Fibroblast of skin of abdomen (primary cell): ENCODE data around the gene SMPD4. TPM values are rescaled to one million over a fixed set of nuclear protein-coding genes. Genes with fewer than 3 reads are reported as not detected.
"Not testable (repeated sequence)": the region's sequence is repeated elsewhere in the genome, so short reads cannot be mapped to it uniquely, and the experiment has no call there.

ENCODE experiments used
- DNase-seq: peaks from one replicate; pipeline ENCODE4 v3.0.0-alpha.2; 2013
- polyA plus RNA-seq, 2 experiments: library from polyadenylated mRNA; unstranded; fragments of 120-200 nt; gene quantifications; one replicate each; pipeline ENCODE4 v1.2.1, GENCODE V29; 2013; ENCODE audit not compliant: insufficient read length in 2 of 2

SMPD4 gene
- 53.4 TPM for polyA plus RNA-seq (2013, experiment 1 of 2; ENCODE audit: insufficient read length)
- polyA plus RNA-seq (2013, experiment 2 of 2; ENCODE audit: insufficient read length) = 53.0 TPM

DNA sequence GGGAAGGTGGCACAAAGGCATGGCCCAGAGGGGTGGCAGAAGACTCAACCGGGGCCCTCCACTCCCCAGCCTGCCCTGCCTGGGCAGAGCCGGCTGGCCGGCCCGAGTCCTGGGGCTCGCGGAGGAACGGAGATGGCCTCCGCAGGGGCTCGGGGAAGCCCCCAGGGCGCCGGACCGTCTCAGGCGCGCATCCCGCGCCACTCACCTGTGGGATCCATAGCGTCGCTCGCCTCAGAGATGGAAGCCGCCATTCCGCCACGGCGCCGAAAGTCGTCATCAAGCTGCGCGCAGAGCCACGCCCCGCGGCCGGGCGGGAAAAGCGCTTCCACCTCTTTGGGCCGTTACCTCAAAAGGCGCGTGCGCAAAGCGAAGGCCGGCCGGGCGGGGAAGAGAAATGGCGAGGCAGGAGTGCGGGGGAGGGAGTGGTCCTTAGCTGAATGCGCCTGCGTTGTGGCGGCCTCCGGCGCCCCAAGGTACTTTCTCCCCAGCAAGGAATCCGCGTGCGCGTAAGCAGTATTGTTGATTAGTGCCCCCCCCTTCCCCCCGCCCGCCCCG lies at the start of gene SMPD4:
TSS of gene SMPD4 (minus strand) at position 278 of the 555 bp plus-strand sequence. CDS start 5,010 bp downstream, outside the sequence.
- peak; percentile 97 for DNase-seq

DNA sequence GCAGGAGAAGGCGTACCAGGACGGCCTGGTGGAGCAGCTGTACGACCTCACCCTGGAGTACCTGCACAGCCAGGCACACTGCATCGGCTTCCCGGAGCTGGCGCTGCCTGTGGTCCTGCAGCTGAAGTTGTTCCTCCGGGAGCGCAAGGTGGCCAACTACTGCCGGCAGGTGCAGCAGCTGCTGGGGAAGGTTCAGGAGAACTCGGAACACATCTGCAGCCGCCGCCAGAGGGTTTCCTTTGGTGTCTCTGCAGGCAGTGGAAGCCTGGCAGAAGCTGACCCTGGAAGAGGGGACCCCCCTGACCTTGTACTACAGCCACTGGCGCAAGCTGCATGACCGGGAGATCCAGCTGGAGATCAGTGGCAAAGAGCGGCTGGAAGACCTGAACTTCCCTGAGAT lies 49.5 kb upstream of the SMPD4 start:
- DNase-seq = not testable (repeated sequence)

- DNase-seq = not testable (repeated sequence)
Observed at GRCh38 chr2:130230376-130230775, 49.0 kb upstream of the SMPD4 start.

DNA sequence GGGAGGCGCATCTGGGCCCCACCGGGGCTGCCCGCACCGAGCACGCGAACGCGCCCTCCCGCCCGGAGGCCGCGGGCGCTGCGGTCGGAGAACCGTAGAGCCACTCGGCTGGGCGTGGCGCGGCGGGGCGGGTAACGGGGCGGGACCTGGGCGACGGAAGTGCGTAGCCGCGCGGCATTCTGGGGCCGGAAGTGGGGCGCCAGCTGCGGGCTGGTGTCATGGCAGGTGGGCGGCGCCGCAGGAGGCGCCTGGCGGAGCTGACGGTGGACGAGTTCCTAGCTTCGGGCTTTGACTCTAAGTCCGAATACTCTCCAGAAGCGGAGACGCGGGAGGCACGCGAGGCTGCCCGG lies 47.7 kb upstream of the SMPD4 start:
- DNase-seq = peak; percentile 47

DNA sequence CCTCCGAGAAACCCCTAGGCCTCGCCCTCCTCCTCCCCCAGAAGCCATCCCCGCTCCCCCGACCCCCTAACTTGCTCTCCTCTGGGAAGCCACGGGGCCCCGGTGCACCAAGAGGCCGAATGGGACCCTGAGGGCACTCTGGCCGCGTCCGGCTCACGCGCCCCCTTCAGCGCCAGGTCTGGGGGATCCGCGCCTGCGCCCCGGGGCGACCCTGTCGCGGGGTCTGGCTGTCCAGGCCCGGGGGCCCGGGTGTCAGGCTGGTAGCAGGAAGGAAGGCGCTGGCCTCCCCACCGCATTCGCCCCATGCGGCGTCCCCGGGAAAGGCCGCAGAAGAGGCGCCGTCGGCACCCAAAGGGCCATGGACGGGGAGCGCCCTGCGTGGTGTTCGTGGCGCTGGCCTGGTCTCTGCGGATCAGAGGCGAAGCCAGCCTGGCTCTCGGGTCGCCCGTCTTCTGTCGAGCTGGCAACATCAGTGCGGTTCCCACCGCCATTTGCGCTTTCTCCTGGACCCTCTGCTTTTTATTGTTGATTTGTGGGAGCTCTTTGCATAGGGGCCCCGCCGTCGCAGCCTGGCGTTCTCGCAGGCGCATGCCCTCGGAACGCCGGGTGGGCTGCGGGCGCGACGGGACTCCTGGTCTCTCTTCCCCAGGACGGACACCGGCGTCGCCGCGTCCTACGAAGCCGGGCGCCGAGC lies 47.2 kb upstream of the SMPD4 start:
- DNase-seq = not testable (repeated sequence)

DNA sequence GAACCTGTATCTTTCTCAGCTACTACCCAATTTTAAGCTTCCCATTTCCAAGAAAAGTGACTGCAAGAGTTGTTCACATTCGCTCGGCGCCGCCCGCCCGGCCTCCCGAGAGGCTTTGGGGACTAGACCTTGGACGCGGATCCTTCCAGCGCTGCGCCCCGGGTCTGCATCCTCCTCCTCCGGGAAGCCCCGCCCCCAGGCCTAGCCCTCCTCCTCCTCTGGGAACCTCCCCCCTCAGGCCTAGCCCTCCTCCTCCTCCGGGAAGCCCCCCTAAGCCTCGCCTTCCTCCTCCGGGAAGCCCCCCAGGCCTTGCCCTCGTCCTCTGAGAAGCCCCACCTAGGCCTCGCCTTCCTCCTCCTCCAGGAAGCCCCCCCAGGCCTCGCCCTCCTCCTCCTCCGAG lies 46.6 kb upstream of the SMPD4 start:
- DNase-seq = not testable (repeated sequence)

GRCh38 chr2:130222523-130222922 lies 41.1 kb upstream of the SMPD4 start:
- not testable (repeated sequence) for DNase-seq

DNA sequence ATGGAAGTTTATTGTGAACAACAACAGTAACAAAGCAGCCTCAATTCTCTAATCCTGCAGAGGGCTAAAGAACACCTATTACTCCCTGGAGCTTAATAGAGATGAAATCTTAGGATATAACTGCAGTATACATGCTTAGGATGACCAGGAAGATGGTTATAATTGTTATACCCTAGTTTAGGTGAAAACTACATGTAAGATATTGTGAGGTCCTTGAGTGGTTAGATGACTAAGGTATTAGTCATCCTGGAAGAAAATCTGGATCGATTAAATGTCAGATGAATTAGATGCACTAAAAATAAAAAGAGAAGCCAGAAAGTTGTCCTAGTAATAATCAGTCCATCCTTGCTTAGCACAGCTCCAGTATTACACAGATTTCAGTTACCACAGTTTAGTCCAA lies 39.1 kb upstream of the SMPD4 start:
- not testable (repeated sequence) for DNase-seq

DNA sequence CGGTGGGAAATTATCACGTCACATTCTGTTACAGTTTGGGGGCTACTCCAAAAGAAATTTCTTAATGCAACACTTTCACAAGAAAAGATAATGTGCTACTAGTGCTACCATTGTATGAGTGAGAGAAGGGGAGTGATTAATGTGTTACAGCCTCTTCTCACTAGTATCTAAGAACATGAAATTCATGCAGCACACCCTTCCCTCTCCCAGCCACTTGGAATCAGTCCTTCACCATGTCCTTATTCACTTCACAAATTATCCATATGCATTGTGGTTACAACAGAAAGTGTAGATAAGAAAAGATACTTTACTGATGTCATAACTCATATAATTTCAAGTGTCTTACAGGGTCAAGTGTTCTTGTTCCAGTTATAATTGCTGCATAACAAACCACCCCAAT lies 37.7 kb upstream of the SMPD4 start:
- DNase-seq = not testable (repeated sequence)

DNA sequence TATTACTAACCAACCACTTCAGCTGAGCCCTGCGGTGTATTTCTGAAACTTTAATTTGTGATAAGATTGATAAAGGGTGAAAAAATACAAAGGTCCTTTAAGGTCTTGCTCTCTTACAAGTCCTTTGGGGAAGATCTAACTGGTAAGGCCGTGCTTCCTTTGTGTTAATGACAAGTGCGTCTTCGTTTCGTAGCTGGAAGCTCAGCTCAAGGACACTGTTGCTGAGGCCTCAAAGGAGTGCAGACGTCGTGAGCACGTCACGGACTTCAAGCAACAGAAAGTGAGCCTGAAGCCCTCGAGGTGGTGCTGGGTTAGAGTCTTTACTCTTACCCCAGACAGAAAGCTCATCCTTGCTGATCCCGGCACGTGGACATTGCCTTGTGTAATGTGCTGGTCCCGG lies 25.6 kb upstream of the SMPD4 start:
- DNase-seq = not testable (repeated sequence)

- not testable (repeated sequence) for DNase-seq
Observed at GRCh38 chr2:130203150-130203549, 21.7 kb upstream of the SMPD4 start.

GRCh38 chr2:130202518-130202917 lies 21.1 kb upstream of the SMPD4 start:
- DNase-seq = not testable (repeated sequence)

GRCh38 chr2:130198343-130198742 lies 16.9 kb upstream of the SMPD4 start, which contains the start of gene TUBA3E:
TSS of gene TUBA3E (minus strand) at chr2:130198439. CDS start at chr2:130198360, 79 bp downstream.
- no peak for DNase-seq

DNA sequence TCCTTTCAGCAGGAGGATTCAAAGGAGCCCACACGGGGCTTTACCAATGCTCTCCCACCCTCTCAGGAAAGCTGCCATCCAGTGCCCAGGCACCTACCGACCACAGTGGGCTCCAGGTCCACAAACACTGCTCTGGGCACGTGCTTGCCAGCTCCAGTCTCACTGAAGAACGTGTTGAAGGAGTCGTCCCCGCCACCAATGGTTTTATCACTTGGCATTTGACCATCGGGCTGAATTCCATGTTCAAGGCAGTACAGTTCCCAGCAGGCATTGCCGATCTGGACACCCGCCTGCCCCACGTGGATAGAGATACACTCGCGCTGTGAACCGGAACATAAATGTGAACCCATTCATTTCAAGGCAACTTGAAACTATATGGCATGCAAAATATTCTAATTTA lies 14.7 kb upstream of the SMPD4 start:
- DNase-seq = not testable (repeated sequence)

DNA sequence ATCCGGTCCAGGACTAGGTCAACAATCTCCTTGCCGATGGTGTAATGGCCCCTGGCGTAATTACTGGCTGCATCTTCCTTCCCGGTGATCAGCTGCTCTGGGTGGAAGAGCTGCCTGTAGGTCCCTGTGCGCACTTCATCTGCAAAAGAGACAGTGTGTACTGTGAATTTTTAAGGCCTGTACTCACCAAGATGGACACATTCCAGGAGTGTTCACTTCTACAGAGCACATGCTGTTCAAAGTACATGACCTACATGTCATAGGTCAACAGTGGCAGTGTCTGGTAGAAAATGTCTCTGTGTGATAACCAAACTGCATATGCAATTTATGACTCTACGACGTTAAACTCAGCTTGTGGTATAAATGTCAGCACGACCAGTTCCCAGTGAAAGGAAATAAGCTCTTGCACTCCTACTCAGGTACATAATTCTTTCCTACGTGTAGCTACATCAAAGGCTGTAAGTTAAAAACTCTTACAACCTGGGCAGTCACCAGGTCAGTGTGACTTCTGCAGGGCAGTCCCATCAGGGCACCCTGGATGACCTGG lies 13.8 kb upstream of the SMPD4 start:
- DNase-seq = not testable (repeated sequence)

DNA sequence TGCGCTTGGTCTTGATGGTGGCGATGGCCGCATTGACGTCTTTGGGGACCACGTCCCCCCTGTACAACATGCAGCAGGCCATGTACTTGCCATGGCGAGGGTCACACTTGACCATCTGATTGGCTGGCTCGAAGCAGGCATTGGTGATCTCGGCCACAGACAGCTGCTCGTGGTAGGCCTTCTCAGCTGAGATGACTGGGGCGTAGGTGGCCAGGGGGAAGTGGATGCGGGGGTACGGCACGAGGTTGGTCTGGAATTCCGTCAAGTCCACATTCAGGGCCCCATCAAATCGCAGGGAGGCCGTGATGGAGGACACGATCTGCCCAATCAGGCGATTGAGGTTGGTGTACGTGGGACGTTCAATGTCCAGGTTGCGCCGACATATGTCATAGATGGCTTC lies 12.4 kb upstream of the SMPD4 start:
- not testable (repeated sequence) for DNase-seq

- not testable (repeated sequence) for DNase-seq
Observed at GRCh38 chr2:130192451-130192850, 11.0 kb upstream of the SMPD4 start.

- not testable (repeated sequence) for DNase-seq
Observed at GRCh38 chr2:130191319-130191718, 9.9 kb upstream of the SMPD4 start.

DNA sequence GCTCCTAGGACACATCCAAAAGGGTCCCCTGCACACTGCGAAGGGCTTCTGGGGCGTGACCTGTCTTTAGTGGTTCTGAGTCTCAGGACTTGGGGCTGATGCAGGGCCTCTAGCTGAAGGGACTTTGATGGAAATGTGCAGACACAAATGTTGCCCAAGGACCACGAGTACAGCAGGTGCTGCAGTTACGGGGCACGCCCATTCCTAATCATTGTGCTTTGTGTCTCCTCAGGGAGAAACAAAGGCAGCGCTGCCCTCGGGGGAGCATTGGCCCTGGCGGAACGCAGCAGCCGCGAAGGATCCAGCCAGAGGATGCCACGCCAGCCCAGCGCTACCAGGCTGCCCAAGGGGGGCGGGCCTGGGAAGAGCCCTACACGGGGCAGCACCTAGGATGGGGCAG lies 8.8 kb upstream of the SMPD4 start:
- no peak for DNase-seq

DNA sequence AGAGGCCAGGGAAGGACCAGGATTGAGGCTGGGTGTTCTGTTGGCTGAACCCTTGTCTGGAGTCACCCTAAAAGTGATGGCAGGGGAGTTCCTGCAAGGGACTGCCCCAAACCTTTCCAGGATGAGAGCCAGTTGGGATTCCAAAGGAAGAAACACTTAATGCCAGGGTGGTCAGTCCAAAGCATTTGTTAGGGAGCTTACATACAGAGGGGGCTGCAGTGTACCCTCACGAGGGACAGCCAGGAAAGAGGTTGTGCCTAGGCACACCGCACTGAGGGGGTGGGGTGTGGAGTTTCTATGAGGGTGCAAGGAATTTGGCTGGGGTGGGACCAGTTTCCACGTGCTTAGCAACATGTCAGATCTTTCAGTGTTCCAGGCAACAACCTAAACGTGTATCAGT lies 7.6 kb upstream of the SMPD4 start:
- DNase-seq = not testable (repeated sequence)

DNA sequence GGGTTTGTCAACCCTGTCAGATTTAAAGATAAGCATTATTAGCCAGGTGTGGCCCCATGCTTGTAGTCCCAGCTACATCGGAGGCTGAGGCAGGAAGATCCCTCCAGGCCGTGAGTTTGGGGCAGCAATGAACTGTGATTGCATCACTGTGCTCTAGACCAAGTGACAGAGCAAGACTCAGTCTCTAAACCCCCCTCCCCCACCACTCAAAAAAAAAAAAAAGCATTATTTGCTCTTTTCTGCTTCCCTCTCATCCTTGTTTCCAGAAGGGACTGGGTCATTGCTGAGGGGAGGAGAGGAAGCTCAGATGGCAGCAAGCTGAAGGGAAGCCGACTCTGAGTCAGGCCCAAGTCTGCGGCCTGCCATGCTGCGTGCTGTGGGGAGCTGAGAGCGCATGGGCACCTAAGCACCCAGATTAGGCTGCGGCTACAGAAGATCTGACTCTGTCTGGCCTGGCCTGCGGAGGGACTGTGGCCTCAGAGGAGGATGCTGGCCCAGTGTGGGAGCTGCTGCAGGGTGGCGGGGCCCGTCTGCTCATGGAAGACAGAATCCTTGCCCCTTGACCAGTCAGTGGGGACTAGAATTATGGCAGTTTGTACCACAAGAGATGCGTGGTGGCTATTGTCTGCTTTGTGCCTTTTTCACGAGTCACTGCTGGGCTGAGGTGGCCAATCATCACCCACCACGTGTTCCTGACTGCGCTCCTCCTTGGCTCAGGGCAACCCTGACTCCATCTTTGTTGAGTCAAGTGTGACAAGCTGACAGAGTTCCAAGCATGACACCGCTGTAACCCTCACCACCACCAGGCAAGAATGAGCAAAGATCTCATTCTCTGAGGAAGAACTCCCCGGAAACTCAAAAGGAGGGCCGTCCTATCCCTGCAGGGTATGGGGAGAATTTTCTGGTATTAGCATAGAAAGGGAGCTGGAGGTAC lies 6.7 kb upstream of the SMPD4 start:
- DNase-seq = not testable (repeated sequence)

- no peak for DNase-seq
Observed at GRCh38 chr2:130187268-130187667, 5.9 kb upstream of the SMPD4 start.

DNA sequence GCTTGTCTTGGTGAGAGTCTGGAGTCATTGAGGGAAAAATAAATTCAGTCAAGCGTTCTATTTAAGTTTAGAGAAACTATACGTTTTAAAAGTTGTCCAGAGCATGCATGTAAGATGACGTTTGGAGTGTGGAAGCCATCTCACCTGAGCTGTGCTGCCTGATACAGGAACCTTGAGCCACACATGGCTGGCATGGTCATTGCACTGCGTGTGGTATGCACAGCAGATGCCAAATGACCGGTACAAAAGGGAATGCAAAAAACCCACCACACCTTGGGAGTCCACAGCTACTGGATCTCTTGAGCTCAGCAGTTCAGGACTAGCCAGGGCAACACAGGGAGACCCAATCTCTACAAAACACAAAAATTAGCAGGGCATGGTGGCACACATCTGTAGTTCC lies 5.0 kb upstream of the SMPD4 start:
- DNase-seq = no peak
